ENCODE measurements around the gene LIX1L. TPM values are rescaled to one million over a fixed set of nuclear protein-coding genes. Genes with fewer than 3 reads are reported as not detected.

The LIX1L gene
- total and polyA plus RNA-seq, 2 of the 13 experiments (the other 11 are each of a cell fraction or from before 2014, with no cell fraction given), result 8.1 to 24.9 TPM

- TF ChIP-seq GFI1 (CRISPR knock-in tag; IDR thresholded peaks at IDR 0.05; ENCODE audit: borderline replicate concordance) (peak; percentile 65; the same call in 1 of the 2 replicates), ZBTB8A (CRISPR knock-in tag; IDR thresholded peaks at IDR 0.05; ENCODE audit: borderline replicate concordance, low read depth) (0 out of 2 replicates have a peak, but pooled peaks have one; percentile 31), UBTF (CRISPR knock-in tag; IDR thresholded peaks at IDR 0.05) (peak; percentile 20; the same call in 1 of the 2 replicates), ERF (CRISPR knock-in tag; IDR thresholded peaks at IDR 0.05) (peak; percentile 64; the same call in 1 of the 2 replicates), GPBP1L1 (CRISPR knock-in tag; IDR thresholded peaks at IDR 0.05) (no peak), RNF2 (conservative IDR thresholded peaks at IDR 0.05; ENCODE audit: low read depth) (no peak), NONO (IDR thresholded peaks at IDR 0.05) (no peak), NONO (CRISPR knock-in tag; conservative IDR thresholded peaks at IDR 0.05) (peak; percentile 92), DPF2 (CRISPR knock-in tag; IDR thresholded peaks at IDR 0.05; ENCODE audit: borderline replicate concordance, low read depth) (peak; percentile 45; the same call in 1 of the 2 replicates), ZFYVE20 (CRISPR knock-in tag; IDR thresholded peaks at IDR 0.05; ENCODE audit: borderline replicate concordance, low read depth) (no peak), MXD1 (CRISPR knock-in tag; IDR thresholded peaks at IDR 0.05) (no peak), MATR3 (CRISPR knock-in tag; IDR thresholded peaks at IDR 0.05) (no peak), IRF1 (CRISPR knock-in tag; IDR thresholded peaks at IDR 0.05; ENCODE audit: low read depth) (no peak), ZNF503 (CRISPR knock-in tag; IDR thresholded peaks at IDR 0.05) (peak; percentile 91), PCBP2 (optimal IDR thresholded peaks at IDR 0.05; ENCODE audit: low read depth, low read length, poor library complexity, severe bottlenecking) (peak; percentile 29), ZBTB14 (CRISPR knock-in tag; IDR thresholded peaks at IDR 0.05) (no peak), PPARG (CRISPR knock-in tag; conservative IDR thresholded peaks at IDR 0.05) (peak; percentile 69; the same call in 1 of the 2 replicates), HOXD1 (CRISPR knock-in tag; IDR thresholded peaks at IDR 0.05) (peak; percentile 90), SMAD3 (CRISPR knock-in tag; IDR thresholded peaks at IDR 0.05) (peak; percentile 93), RBM39 (IDR thresholded peaks at IDR 0.05; ENCODE audit: low read depth, low read length, poor library complexity, severe bottlenecking) (peak; percentile 63)
These were observed 38.7 kb upstream of the LIX1L start, which contains the start of gene TXNIP (continued) for GRCh38 chr1:145996433-145997015.

All from HepG2 (cell line).